Type B pancreatic cell (in vitro differentiated cells): ENCODE results near the gene CENPT. TPM values are rescaled to one million over a fixed set of nuclear protein-coding genes. Genes with fewer than 3 reads are reported as not detected.

Experiments
- DNase-seq: peaks from one replicate; pipeline ENCODE4 v3.0.0; 2021; ENCODE audit warnings: mixed read lengths; ENCODE audit not compliant: unreplicated experiment; ENCODE audit errors: extremely low spot score
- H3K27ac Mint-ChIP-seq: 2 replicates; pipeline ENCODE4 v1.8.0; 2021; ENCODE audit warnings: mild to moderate bottlenecking, mixed read lengths
- H3K27me3 Mint-ChIP-seq: 2 replicates; pipeline ENCODE4 v1.8.0; 2021; ENCODE audit warnings: mixed read lengths
- H3K36me3 Mint-ChIP-seq: 2 replicates; pipeline ENCODE4 v1.8.0; 2021; ENCODE audit warnings: mixed read lengths
- H3K4me1 Mint-ChIP-seq: one replicate; pipeline ENCODE4 v1.8.0; 2021; ENCODE audit warnings: mixed read lengths; ENCODE audit not compliant: unreplicated experiment
- H3K4me3 Mint-ChIP-seq: 2 replicates; pipeline ENCODE4 v1.8.0; 2021; ENCODE audit warnings: mild to moderate bottlenecking, mixed read lengths
- H3K9me3 Mint-ChIP-seq: 2 replicates; pipeline ENCODE4 v1.8.0; 2021; ENCODE audit warnings: mixed read lengths
- total RNA-seq: library from RNA; stranded (reverse); gene quantifications from 2 replicates; pipeline ENCODE4 v1.2.1, GENCODE V29; 2021; ENCODE audit warnings: low replicate concordance
- TF ChIP-seq, protein P1 (sequence below): fragments of 200-600 bp; sonication (generic); conservative IDR thresholded peaks from 2 replicates; pipeline ENCODE4 v1.5.0; 2021; ENCODE audit warnings: antibody characterized with exemption, mild to moderate bottlenecking

The CENPT gene
- total RNA-seq, 1 donor from 2014 or later = 74.2 TPM

DNA sequence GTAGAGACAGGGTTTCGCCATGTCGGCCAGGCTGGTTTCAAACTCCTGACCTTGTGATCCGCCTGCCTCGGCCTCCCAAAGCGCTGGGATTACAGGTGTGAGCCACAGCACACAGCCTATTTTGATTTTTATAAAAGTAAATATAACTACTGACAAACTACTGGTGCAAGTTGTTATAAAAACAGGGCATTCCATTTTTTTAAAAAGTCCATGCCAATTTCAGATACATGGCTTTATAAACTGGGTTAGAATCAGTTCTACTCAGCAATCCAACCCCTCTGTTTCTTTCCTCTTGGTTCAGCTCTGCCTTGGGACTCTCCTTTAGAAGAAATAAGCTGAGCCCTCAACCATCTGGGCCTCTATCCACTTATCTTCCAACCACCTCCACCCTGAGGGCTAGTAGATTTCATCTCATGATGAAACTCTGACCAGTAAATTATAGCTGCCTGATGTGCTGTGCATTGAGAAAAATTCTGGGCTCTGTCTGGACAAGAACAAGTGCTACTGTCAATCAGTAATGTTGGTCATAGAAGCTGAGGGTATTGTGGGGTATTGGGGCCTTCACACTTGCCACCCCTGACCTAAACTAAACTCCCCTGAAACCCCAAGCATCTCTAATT is 51.3 kb downstream of the CENPT start:
- no peak overlapping the region for H3K4me3 Mint-ChIP-seq
- H3K27me3 Mint-ChIP-seq = no peaks in the 10 kb centered on the region
- no peaks in the 10 kb centered on the region for H3K9me3 Mint-ChIP-seq
- DNase-seq = no peak
- H3K4me1 Mint-ChIP-seq = peaks cover 5% of the 10 kb centered on the region
- H3K36me3 Mint-ChIP-seq = peaks cover 23% of the 10 kb centered on the region
- TF ChIP-seq, protein P1, sequence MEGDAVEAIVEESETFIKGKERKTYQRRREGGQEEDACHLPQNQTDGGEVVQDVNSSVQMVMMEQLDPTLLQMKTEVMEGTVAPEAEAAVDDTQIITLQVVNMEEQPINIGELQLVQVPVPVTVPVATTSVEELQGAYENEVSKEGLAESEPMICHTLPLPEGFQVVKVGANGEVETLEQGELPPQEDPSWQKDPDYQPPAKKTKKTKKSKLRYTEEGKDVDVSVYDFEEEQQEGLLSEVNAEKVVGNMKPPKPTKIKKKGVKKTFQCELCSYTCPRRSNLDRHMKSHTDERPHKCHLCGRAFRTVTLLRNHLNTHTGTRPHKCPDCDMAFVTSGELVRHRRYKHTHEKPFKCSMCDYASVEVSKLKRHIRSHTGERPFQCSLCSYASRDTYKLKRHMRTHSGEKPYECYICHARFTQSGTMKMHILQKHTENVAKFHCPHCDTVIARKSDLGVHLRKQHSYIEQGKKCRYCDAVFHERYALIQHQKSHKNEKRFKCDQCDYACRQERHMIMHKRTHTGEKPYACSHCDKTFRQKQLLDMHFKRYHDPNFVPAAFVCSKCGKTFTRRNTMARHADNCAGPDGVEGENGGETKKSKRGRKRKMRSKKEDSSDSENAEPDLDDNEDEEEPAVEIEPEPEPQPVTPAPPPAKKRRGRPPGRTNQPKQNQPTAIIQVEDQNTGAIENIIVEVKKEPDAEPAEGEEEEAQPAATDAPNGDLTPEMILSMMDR = no peak
- peak overlapping the region; percentile 17 for H3K27ac Mint-ChIP-seq

DNA sequence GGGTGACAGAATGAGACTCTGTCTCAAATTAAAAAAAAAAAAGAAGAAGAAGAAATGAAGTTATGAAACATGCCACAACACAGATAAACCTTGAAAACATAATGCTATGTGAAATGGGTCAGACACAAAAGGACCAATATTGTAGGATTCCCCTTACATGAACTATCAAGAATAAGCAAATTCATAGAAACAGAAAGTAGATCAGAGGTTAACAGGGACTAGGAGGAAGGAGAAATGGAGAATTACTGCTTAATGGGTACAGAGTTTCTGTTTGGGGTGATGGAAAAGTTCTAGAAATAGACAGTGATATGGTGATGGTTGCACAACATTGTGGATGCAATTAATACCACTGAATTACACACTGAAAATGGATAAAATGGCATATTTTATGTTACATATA is 57.4 kb downstream of the CENPT start:
- TF ChIP-seq, protein P1 = no peak
- no peaks in the 10 kb centered on the region for H3K4me1 Mint-ChIP-seq
- no peak for DNase-seq
- no peaks in the 10 kb centered on the region for H3K27me3 Mint-ChIP-seq
- no peak overlapping the region for H3K27ac Mint-ChIP-seq
- H3K9me3 Mint-ChIP-seq = no peaks in the 10 kb centered on the region
- no peak overlapping the region for H3K4me3 Mint-ChIP-seq
- H3K36me3 Mint-ChIP-seq = no peaks in the 10 kb centered on the region

DNA sequence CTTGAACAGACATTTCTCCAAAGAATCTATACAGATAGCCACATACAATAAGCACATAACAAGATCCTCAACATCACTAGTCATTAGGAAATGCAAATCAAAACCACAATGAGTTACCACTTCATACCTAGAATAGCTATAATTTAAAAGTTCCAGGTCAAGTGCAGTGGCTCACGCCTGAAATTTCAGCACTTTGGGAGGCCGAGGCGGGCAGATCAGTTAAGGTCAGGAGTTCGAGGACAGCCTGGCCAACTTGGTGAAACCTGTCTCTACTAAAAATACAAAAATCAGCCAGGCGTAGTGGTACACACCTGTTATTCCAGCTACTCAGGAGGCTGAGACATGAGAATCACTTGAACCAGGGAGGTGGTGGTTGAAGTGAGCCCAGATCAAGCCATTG is 61.0 kb downstream of the CENPT start:
- TF ChIP-seq, protein P1 = no peak
- no peak overlapping the region for H3K4me3 Mint-ChIP-seq
- H3K27ac Mint-ChIP-seq = no peak overlapping the region
- peaks cover 8% of the 10 kb centered on the region for H3K36me3 Mint-ChIP-seq
- no peaks in the 10 kb centered on the region for H3K4me1 Mint-ChIP-seq
- H3K9me3 Mint-ChIP-seq = no peaks in the 10 kb centered on the region
- no peak for DNase-seq
- H3K27me3 Mint-ChIP-seq = no peaks in the 10 kb centered on the region

DNA sequence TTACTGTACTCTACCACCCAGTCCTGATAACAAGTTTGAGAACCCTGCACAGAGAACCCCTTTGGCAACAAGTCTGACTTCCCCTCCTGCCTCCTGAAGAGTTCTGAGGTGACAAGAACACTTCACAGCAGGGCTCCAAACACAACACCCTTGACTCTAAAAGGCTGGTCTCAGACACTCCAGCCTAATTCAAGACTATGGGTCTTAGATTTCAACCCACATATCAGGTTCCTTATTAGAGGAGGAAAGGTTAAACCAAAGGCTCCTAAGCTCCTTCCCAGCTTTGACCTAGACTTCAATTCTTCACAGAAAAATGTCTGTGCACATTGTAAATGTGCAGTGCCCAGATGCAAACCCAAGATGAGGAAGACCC is 64.2 kb downstream of the CENPT start:
- H3K4me1 Mint-ChIP-seq = no peaks in the 10 kb centered on the region
- TF ChIP-seq, protein P1 = no peak
- H3K4me3 Mint-ChIP-seq = no peak overlapping the region
- H3K27me3 Mint-ChIP-seq = no peaks in the 10 kb centered on the region
- no peak for DNase-seq
- no peaks in the 10 kb centered on the region for H3K9me3 Mint-ChIP-seq
- H3K27ac Mint-ChIP-seq = no peak overlapping the region
- peaks cover 8% of the 10 kb centered on the region for H3K36me3 Mint-ChIP-seq

DNA sequence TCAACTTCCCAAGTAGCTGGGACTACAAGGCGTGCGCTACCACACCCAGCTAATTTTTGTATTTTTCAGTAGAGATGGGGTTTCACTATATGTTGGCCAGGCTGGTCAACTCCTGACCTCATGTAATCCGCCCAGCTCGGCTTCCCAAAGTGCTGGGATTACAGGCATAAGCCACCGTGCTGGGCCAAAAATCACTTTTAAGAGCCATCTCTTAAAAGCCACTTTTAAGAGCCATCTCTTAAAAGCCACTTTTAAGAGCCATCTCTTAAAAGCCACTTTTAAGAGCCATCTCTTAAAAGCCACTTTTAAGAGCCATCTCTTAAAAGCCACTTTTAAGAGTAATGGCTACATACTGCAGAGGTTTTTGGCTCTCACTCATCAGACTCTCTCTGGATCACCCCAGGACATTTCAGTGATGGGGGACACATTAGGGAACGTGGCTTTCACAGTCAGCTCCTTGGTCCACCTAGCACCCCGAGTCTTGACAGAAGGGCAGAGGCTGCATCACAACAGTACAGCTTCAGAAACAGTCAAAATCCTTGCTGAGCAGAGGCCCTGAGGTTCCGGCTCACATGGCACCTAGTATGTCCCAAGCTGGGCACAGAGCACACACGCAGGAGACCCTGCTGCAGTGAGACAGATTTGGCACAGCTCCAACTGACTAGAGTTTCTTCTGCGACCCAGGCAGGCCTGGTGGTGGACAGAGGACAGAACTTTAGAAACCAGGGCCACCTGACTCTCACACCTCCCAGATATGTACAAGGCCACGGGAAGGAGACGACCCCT is 64.7 kb downstream of the CENPT start:
- H3K4me3 Mint-ChIP-seq = no peak overlapping the region
- no peaks in the 10 kb centered on the region for H3K4me1 Mint-ChIP-seq
- H3K27me3 Mint-ChIP-seq = no peaks in the 10 kb centered on the region
- peaks cover 8% of the 10 kb centered on the region for H3K36me3 Mint-ChIP-seq
- no peak for DNase-seq
- TF ChIP-seq, protein P1 = no peak
- no peaks in the 10 kb centered on the region for H3K9me3 Mint-ChIP-seq
- H3K27ac Mint-ChIP-seq = no peak overlapping the region
